ENCODE measurements around the gene RHOJ. TPM values are rescaled to one million over a fixed set of nuclear protein-coding genes. Genes with fewer than 3 reads are reported as not detected.

The RHOJ gene
- total RNA-seq, 2 experiments from 2014 or later = not detected

GRCh38 chr14:63243646-63244045, 39.4 kb downstream of the RHOJ start:
- ChIA-PET CTCF (no interaction called here), POLR2A (no interaction called here)
- no peak overlapping the region for H3K4me3 Mint-ChIP-seq
- H3K36me3 Mint-ChIP-seq (ENCODE audit: low read depth) = no peaks in the 10 kb centered on the region
- H3K27ac Mint-ChIP-seq = no peak overlapping the region
- no peak for ATAC-seq
- peaks cover 5% of the 10 kb centered on the region for H3K27me3 Mint-ChIP-seq (ENCODE audit: low read depth)
- DNase-seq = no peak
- H3K9me3 Mint-ChIP-seq (ENCODE audit: insufficient read depth) = no peaks in the 10 kb centered on the region
- H3K4me1 Mint-ChIP-seq (ENCODE audit: low read depth) = no peaks in the 10 kb centered on the region

GRCh38 chr14:63245893-63246292, 41.6 kb downstream of the RHOJ start:
- ChIA-PET POLR2A (no interaction called here), CTCF (no interaction called here)
- Mint-ChIP-seq H3K4me1 (ENCODE audit: low read depth) (no peaks in the 10 kb centered on the region), H3K27ac (no peak overlapping the region), H3K36me3 (ENCODE audit: low read depth) (no peaks in the 10 kb centered on the region), H3K27me3 (ENCODE audit: low read depth) (peaks cover 5% of the 10 kb centered on the region), H3K9me3 (ENCODE audit: insufficient read depth) (no peaks in the 10 kb centered on the region), H3K4me3 (no peak overlapping the region)
- DNase-seq = no peak
- ATAC-seq = no peak

GRCh38 chr14:63248211-63248610, 44.0 kb downstream of the RHOJ start:
- DNase-seq (no peak), ATAC-seq (no peak)
- ChIA-PET POLR2A (no interaction called here), CTCF (no interaction called here)
- Mint-ChIP-seq H3K27me3 (ENCODE audit: low read depth) (peaks cover 3% of the 10 kb centered on the region), H3K4me1 (ENCODE audit: low read depth) (no peaks in the 10 kb centered on the region), H3K27ac (no peak overlapping the region), H3K4me3 (no peak overlapping the region), H3K36me3 (ENCODE audit: low read depth) (no peaks in the 10 kb centered on the region), H3K9me3 (ENCODE audit: insufficient read depth) (no peaks in the 10 kb centered on the region)

- no peak overlapping the region for H3K4me3 Mint-ChIP-seq
- ATAC-seq (no peak), DNase-seq (no peak)
- no peak overlapping the region for H3K27ac Mint-ChIP-seq
- no peaks in the 10 kb centered on the region for H3K36me3 Mint-ChIP-seq (ENCODE audit: low read depth)
- POLR2A ChIA-PET = no interaction called here
- H3K27me3 Mint-ChIP-seq (ENCODE audit: low read depth) = peaks cover 3% of the 10 kb centered on the region
- H3K4me1 Mint-ChIP-seq (ENCODE audit: low read depth) = no peaks in the 10 kb centered on the region
- no peaks in the 10 kb centered on the region for H3K9me3 Mint-ChIP-seq (ENCODE audit: insufficient read depth)
- CTCF ChIA-PET = no interaction called here
Measured at GRCh38 chr14:63249092-63249491, 44.8 kb downstream of the RHOJ start.

- Mint-ChIP-seq H3K9me3 (ENCODE audit: insufficient read depth) (no peaks in the 10 kb centered on the region), H3K36me3 (ENCODE audit: low read depth) (no peaks in the 10 kb centered on the region), H3K27ac (no peak overlapping the region), H3K4me3 (no peak overlapping the region), H3K4me1 (ENCODE audit: low read depth) (no peaks in the 10 kb centered on the region), H3K27me3 (ENCODE audit: low read depth) (peaks cover 5% of the 10 kb centered on the region)
- ATAC-seq (no peak), DNase-seq (no peak)
- POLR2A ChIA-PET = interaction anchor here (0.6 kb wide), 1 partner anchor 1066 kb away, joined by 3 read pairs; no protein-coding TSS in a partner anchor
- CTCF ChIA-PET = no interaction called here
Measured at GRCh38 chr14:63257299-63257698, 53.1 kb downstream of the RHOJ start.

GRCh38 chr14:63262446-63262845, 58.2 kb downstream of the RHOJ start:
- ATAC-seq (no peak), DNase-seq (no peak)
- Mint-ChIP-seq H3K9me3 (ENCODE audit: insufficient read depth) (no peaks in the 10 kb centered on the region), H3K27me3 (ENCODE audit: low read depth) (peaks cover 10% of the 10 kb centered on the region), H3K36me3 (ENCODE audit: low read depth) (no peaks in the 10 kb centered on the region), H3K4me1 (ENCODE audit: low read depth) (no peaks in the 10 kb centered on the region), H3K27ac (no peak overlapping the region), H3K4me3 (no peak overlapping the region)
- ChIA-PET CTCF (no interaction called here), POLR2A (no interaction called here)

GRCh38 chr14:63266106-63266505, 61.9 kb downstream of the RHOJ start:
- Mint-ChIP-seq H3K9me3 (ENCODE audit: insufficient read depth) (no peaks in the 10 kb centered on the region), H3K36me3 (ENCODE audit: low read depth) (no peaks in the 10 kb centered on the region), H3K27me3 (ENCODE audit: low read depth) (peaks cover 12% of the 10 kb centered on the region), H3K4me3 (no peak overlapping the region), H3K4me1 (ENCODE audit: low read depth) (no peaks in the 10 kb centered on the region), H3K27ac (no peak overlapping the region)
- DNase-seq (no peak), ATAC-seq (no peak)
- ChIA-PET CTCF (no interaction called here), POLR2A (no interaction called here)

GRCh38 chr14:63267171-63267570, 62.9 kb downstream of the RHOJ start:
- Mint-ChIP-seq H3K4me1 (ENCODE audit: low read depth) (no peaks in the 10 kb centered on the region), H3K27ac (no peak overlapping the region), H3K9me3 (ENCODE audit: insufficient read depth) (no peaks in the 10 kb centered on the region), H3K4me3 (no peak overlapping the region), H3K27me3 (ENCODE audit: low read depth) (peaks cover 8% of the 10 kb centered on the region), H3K36me3 (ENCODE audit: low read depth) (no peaks in the 10 kb centered on the region)
- no peak for DNase-seq
- ATAC-seq = no peak
- ChIA-PET POLR2A (no interaction called here), CTCF (no interaction called here)

GRCh38 chr14:63268771-63269170, 64.5 kb downstream of the RHOJ start:
- Mint-ChIP-seq H3K27ac (no peak overlapping the region), H3K27me3 (ENCODE audit: low read depth) (peaks cover 8% of the 10 kb centered on the region), H3K9me3 (ENCODE audit: insufficient read depth) (no peaks in the 10 kb centered on the region), H3K4me1 (ENCODE audit: low read depth) (no peaks in the 10 kb centered on the region), H3K4me3 (no peak overlapping the region), H3K36me3 (ENCODE audit: low read depth) (no peaks in the 10 kb centered on the region)
- ATAC-seq = no peak
- DNase-seq = no peak
- ChIA-PET CTCF (no interaction called here), POLR2A (no interaction called here)

GRCh38 chr14:63269561-63270225, 65.5 kb downstream of the RHOJ start:
- H3K27ac Mint-ChIP-seq = no peak overlapping the region
- ATAC-seq (no peak), DNase-seq (no peak)
- no peaks in the 10 kb centered on the region for H3K36me3 Mint-ChIP-seq (ENCODE audit: low read depth)
- CTCF ChIA-PET = no interaction called here
- POLR2A ChIA-PET = no interaction called here
- H3K27me3 Mint-ChIP-seq (ENCODE audit: low read depth) = peaks cover 6% of the 10 kb centered on the region
- H3K9me3 Mint-ChIP-seq (ENCODE audit: insufficient read depth) = no peaks in the 10 kb centered on the region
- H3K4me3 Mint-ChIP-seq = no peak overlapping the region
- no peaks in the 10 kb centered on the region for H3K4me1 Mint-ChIP-seq (ENCODE audit: low read depth)

GRCh38 chr14:63273129-63273528, 68.9 kb downstream of the RHOJ start:
- Mint-ChIP-seq H3K27ac (no peak overlapping the region), H3K4me3 (no peak overlapping the region)
- POLR2A ChIA-PET = no interaction called here

GRCh38 chr14:63273717-63274655, 69.7 kb downstream of the RHOJ start:
- no peak for DNase-seq
- H3K27ac Mint-ChIP-seq = no peak overlapping the region
- POLR2A ChIA-PET = no interaction called here
- H3K4me3 Mint-ChIP-seq = no peak overlapping the region
- no peaks in the 10 kb centered on the region for H3K4me1 Mint-ChIP-seq (ENCODE audit: low read depth)
- peaks cover under 1% of the 10 kb centered on the region for H3K27me3 Mint-ChIP-seq (ENCODE audit: low read depth)
- no peak for ATAC-seq
- no peaks in the 10 kb centered on the region for H3K9me3 Mint-ChIP-seq (ENCODE audit: insufficient read depth)
- no peaks in the 10 kb centered on the region for H3K36me3 Mint-ChIP-seq (ENCODE audit: low read depth)
- CTCF ChIA-PET = no interaction called here

More at GRCh38 chr14:63273129-63273528, 68.9 kb downstream of the RHOJ start:
- Mint-ChIP-seq H3K27me3 (ENCODE audit: low read depth) (peaks cover 2% of the 10 kb centered on the region), H3K9me3 (ENCODE audit: insufficient read depth) (no peaks in the 10 kb centered on the region), H3K4me1 (ENCODE audit: low read depth) (no peaks in the 10 kb centered on the region), H3K36me3 (ENCODE audit: low read depth) (no peaks in the 10 kb centered on the region)
- ATAC-seq (no peak), DNase-seq (no peak)
- CTCF ChIA-PET = no interaction called here

All from activated CD8-positive, alpha-beta T cell treated with anti-CD3 and anti-CD28 coated beads, Interleukin-2, amount 10 ng/mL, durations not matched to agents 7 days and 5 days (primary cell).